Measurements from ENCODE around the gene THUMPD2.

The THUMPD2 gene

DNA sequence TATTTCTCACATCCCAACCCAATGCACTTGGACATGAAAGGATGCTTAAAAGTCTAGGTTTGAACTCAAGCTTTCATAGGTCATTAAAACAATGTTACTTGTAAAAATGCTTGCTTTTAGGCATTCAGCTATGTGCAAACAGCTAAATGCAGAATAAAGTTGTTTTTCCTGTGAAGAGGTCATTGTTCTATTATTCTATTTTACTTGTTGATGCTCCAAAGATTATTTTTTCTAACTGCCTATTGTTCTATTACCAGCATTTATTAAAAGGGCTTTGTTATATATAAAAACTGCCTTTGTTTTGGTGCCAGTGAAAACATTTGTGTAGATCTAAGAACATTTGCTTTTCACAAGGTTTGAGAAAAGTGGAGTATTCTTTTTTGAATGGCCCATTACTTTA lies 64.0 kb downstream of the THUMPD2 start:
- DNase-seq: no peak

GRCh38 chr2:39712953-39713352 lies 66.1 kb downstream of the THUMPD2 start:
- no peak for DNase-seq

DNA sequence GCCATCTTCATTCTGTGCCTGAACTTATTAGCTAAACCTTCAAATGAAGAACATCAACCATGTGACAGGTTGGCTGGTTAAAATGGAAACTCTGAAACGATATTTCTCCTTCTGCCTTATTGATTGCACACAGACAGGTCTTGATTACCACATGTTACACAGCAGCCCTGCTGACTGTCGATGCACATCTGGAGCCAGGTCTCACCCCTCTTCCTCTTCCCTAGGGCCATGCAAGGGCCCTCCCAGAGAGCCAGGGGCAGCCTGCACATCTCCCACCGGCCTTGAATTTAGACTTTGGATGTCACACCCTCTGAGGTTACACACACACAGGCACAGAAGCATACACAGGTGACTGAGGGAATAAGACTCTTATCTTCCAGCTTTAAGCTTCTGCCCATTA lies 68.3 kb downstream of the THUMPD2 start:
- DNase-seq: no peak

DNA sequence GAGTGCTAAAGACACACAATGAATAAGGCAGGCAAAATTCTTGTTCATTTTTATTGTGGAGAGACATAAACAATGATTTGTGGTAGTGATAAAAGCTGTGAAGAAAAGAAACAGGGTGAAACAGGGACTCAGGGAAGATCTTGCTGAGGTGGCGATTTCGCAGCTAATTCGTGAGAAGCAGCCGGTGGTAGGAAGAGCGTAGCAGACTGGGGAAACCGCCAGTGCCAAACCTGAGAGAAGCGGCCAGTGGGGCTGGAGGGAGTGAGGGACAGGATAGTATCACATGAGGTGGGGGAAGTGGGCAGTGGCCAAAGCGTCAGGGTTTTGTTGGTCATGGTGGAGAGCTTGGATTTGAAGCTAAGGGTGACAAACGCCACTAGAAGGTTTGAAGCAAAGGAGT lies 71.1 kb downstream of the THUMPD2 start:
- DNase-seq: no peak

DNA sequence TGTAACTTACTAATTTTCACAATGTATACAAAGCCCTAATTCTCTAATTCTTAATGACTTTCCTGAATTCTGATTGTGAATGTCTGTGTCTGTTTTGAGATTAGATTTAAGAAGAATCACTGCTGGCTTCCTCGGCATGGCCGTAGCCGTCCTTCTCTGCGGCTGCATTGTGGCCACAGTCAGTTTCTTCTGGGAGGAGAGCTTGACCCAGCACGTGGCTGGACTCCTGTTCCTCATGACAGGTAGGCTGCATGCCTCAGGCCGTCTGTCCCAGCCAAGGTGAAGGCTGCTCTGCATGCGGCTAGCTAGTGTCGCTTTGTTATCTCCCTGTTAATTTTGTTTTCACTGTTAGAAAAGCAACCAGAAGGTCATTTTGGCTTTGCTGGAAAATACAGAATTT lies 72.1 kb downstream of the THUMPD2 start:
- DNase-seq: no peak

DNA sequence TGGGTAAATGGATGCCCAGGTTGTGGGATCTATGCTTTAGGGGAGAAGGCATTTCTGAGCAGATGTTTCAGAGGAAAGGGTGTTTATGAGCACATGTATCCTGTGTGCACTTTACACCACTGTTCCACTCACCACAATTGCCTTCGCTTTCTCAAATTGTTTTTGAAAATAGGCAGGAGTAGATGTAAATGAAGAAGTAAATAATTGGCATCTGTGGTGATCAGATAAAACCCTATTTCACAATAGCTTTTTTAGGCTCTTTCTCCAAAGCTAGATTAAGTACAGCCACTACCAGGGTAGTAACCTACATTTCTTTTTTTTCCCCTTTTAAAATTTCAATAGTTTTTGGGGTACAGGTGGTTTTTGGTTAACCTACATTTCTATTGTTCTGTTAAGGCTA lies 72.7 kb downstream of the THUMPD2 start:
- no peak for DNase-seq

GRCh38 chr2:39705638-39706037 lies 73.4 kb downstream of the THUMPD2 start:
- DNase-seq: no peak

GRCh38 chr2:39704540-39704939 lies 74.5 kb downstream of the THUMPD2 start:
- DNase-seq: no peak

DNA sequence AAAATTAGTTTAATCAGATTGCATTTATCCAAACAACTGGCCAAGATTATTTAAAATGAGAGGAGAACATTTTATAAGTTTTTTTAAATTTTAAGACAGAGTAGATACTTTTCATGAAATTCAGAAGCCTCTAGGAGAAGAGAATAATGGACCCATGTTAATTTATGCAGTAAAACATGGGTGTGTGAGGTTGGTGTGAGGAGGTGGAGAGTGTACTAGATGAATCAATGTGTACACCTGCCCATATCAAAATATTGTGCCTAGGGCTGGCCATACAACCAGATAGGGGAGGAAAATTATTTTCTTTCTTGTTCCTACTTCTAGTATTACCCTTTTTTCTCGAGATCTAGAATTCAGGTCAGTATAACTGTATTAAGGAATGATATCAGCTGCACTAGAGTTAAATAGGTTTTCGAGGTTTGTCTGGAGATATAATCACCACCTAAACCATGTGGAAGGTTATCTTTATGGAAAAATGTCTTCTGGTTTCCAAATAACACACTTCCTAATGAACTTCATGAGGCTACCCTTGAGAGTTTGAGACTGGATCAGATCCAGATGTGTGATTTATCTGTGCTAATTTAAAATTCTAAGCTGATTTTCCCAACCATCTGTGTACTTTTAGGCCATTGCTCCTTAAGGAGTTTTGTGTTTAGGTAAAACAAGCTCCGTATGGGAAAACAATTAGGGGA lies 75.7 kb downstream of the THUMPD2 start:
- no peak for DNase-seq

GRCh38 chr2:39701137-39701536 lies 77.9 kb downstream of the THUMPD2 start:
- DNase-seq: no peak

DNA sequence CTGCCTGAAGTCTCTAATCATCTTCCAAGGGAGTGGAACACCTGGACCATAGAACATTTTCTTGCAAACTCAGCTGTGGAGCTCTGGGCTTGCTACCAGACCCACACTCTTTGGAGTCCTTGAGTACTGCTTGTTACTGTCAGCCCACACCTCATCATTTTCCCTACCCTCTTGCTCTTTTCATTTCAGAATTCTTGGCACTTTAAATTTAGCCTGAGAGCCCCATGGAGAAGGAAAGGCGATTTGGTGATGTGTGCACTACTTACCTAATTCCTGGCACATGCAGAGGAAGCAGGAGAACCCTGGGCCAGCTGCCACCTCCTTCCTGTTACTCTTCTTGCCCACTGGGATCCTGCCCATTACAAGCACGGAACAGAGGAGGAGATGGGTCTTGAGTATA lies 81.6 kb downstream of the THUMPD2 start:
- no peak for DNase-seq

GRCh38 chr2:39696838-39697237 lies 82.2 kb downstream of the THUMPD2 start:
- peak; percentile 20 for DNase-seq

DNA sequence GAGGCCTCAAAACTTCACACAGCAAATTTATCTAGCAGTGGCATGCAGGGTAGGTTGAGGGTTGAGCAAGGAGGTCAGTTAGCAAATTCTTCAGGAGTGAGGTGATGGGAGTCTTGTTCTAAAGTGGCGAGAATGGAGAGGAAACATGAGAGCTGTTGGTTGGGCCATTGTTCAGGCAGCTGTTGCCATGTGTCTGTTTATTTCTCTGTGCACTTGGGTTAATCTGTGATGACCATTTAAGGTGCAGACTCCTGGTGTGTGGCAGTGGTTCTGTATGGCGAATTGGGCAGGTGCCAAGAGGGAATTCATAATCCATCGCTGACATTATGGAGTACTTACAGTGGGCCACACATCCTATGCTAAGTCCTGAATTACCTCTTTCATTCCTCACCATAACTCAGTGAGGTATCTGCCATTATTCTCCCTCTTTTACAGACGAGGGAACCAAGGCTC lies 82.9 kb downstream of the THUMPD2 start:
- DNase-seq: no peak

GRCh38 chr2:39693245-39693644 lies 85.8 kb downstream of the THUMPD2 start:
- no peak for DNase-seq

DNA sequence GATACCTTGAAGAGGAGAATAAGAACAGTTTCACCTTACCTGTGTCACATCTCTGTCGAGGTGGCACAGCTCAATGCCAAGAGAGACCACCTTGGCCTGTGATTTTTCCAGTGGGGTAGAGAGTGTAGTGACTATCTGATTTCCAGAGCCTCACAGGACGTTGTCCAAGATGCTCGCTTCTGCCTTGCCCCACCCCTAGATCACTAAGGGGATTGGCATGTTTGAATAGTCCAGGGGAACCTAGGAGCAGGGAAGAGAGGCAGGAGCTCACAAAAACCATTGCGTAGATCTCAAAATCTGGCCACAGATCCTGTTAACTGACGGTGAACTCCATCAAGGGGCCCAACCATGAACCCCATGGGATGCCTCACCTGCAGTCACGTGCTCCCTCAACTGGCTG lies 89.2 kb downstream of the THUMPD2 start:
- no peak for DNase-seq

DNA sequence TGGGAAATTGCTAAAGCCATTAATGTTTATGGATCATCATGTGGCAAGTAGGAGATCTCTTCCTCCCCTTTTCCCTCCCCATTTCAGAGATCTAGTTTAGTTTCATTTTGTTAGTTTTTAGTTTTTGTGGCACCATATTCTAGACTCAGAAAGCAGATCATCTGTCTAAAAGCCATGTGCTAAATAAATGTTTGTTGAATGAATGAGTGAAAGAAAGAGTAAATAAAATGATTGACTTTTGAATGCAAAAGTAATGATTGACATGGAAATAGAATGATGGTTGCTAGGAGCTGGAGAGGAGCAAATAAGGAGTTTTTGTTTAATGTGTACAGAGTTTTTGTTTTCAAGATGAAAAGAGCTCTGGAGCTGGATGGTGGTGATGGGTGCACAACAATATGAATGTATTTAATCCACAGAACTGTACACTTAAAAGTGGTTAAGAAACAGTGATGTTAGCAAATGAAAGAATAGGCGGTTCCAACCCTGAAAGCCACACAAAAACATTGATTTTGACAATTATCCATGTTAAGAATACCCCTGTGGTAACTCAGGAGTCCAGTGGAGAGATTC lies 89.7 kb downstream of the THUMPD2 start:
- no peak for DNase-seq

GRCh38 chr2:39688181-39688580 lies 90.9 kb downstream of the THUMPD2 start:
- DNase-seq: no peak

GRCh38 chr2:39686456-39686855 lies 92.6 kb downstream of the THUMPD2 start:
- no peak for DNase-seq

All from GDM1 (cell line).